Astrocyte (in vitro differentiated cells and primary cell): ENCODE measurements around the gene SPATC1L. TPM values are rescaled to one million over a fixed set of nuclear protein-coding genes. Genes with fewer than 3 reads are reported as not detected.

Experiments
- DNase-seq: peaks from one replicate; pipeline ENCODE4 v3.0.0-alpha.2; 2010; ENCODE audit warnings: low read depth
- FAIRE-seq: peaks from 2 replicates; lab custom pipeline; 2011; peaks lifted over from hg19 to GRCh38; lab: Jason Lieb, UNC
- H2AFZ ChIP-seq: 2 replicates; pipeline ENCODE4 v1.6.0; 2012; ENCODE audit warnings: low read depth, low read length, inconsistent platforms
- H3K27ac ChIP-seq: 2 replicates; pipeline ENCODE4 v1.5.1; 2011; ENCODE audit warnings: low read depth, low read length, inconsistent platforms
- H3K27me3 ChIP-seq: 2 replicates; pipeline ENCODE4 v1.6.0; 2011; ENCODE audit warnings: low read length, inconsistent platforms; ENCODE audit not compliant: insufficient read depth
- H3K36me3 ChIP-seq: 2 replicates; pipeline ENCODE4 v1.5.1; 2011; ENCODE audit warnings: low read length, inconsistent platforms; ENCODE audit not compliant: insufficient read depth
- H3K4me1 ChIP-seq: 2 replicates; pipeline ENCODE4 v1.5.1; 2011; ENCODE audit warnings: low read length, inconsistent platforms; ENCODE audit not compliant: insufficient read depth
- H3K4me2 ChIP-seq: 2 replicates; pipeline ENCODE4 v1.6.0; 2012; ENCODE audit warnings: low read length, inconsistent platforms
- H3K4me3 ChIP-seq: 2 replicates; pipeline ENCODE4 v1.5.1; 2011; ENCODE audit warnings: low read depth, mild to moderate bottlenecking, low read length, inconsistent platforms; ENCODE audit not compliant: insufficient read depth
- H3K79me2 ChIP-seq: 2 replicates; pipeline ENCODE4 v1.6.0; 2012; ENCODE audit warnings: mild to moderate bottlenecking, low read length, inconsistent platforms; ENCODE audit not compliant: insufficient read depth
- H3K9ac ChIP-seq: 2 replicates; pipeline ENCODE4 v1.6.0; 2012; ENCODE audit warnings: mild to moderate bottlenecking, low read length, inconsistent platforms
- H3K9me3 ChIP-seq: 2 replicates; pipeline ENCODE4 v1.5.1; 2012; ENCODE audit warnings: low read depth, mild to moderate bottlenecking, low read length, inconsistent platforms; ENCODE audit not compliant: insufficient read depth
- H4K20me1 ChIP-seq: 2 replicates; pipeline ENCODE4 v1.6.0; 2012; ENCODE audit warnings: low read length, inconsistent platforms; ENCODE audit not compliant: insufficient read depth
- H3K27ac Mint-ChIP-seq: one replicate; pipeline ENCODE4 v1.8.0; 2021; ENCODE audit warnings: mild to moderate bottlenecking, mixed read lengths; ENCODE audit not compliant: unreplicated experiment
- H3K27me3 Mint-ChIP-seq: one replicate; pipeline ENCODE4 v1.8.0; 2021; ENCODE audit warnings: low read depth, mixed read lengths; ENCODE audit not compliant: unreplicated experiment
- H3K36me3 Mint-ChIP-seq: one replicate; pipeline ENCODE4 v1.8.0; 2021; ENCODE audit warnings: low read depth, mixed read lengths; ENCODE audit not compliant: unreplicated experiment
- H3K4me1 Mint-ChIP-seq: one replicate; pipeline ENCODE4 v1.8.0; 2021; ENCODE audit warnings: low read depth, mixed read lengths; ENCODE audit not compliant: unreplicated experiment
- H3K4me3 Mint-ChIP-seq: one replicate; pipeline ENCODE4 v1.8.0; 2021; ENCODE audit warnings: mild to moderate bottlenecking, moderate library complexity, mixed read lengths; ENCODE audit not compliant: unreplicated experiment
- H3K9me3 Mint-ChIP-seq: one replicate; pipeline ENCODE4 v1.8.0; 2021; ENCODE audit warnings: mild to moderate bottlenecking, mixed read lengths; ENCODE audit not compliant: unreplicated experiment
- CTCF ChIP-seq: IDR thresholded peaks from 2 replicates; pipeline ENCODE4 v1.5.1; 2011; ENCODE audit warnings: low read depth, mild to moderate bottlenecking, inconsistent platforms, low read length, moderate library complexity; ENCODE audit not compliant: insufficient read depth
- EZH2 ChIP-seq: IDR thresholded peaks from 2 replicates; pipeline ENCODE4 v1.6.1; 2012; ENCODE audit warnings: mild to moderate bottlenecking, low read length, inconsistent platforms; ENCODE audit not compliant: insufficient read depth
- total RNA-seq: library from RNA; stranded (reverse); gene quantifications from 2 replicates; pipeline ENCODE4 v1.2.1, GENCODE V29; 2021

SPATC1L gene
- total RNA-seq, 1 donor from 2014 or later = 17.8 TPM

- Histone ChIP-seq H3K4me1 (no peaks in the 10 kb centered on the region), H3K4me3 (no peak overlapping the region), H2AFZ (no peak overlapping the region), H3K4me2 (no peak overlapping the region), H3K9ac (no peak overlapping the region), H3K79me2 (peaks cover 2% of the 10 kb centered on the region), H3K9me3 (peaks cover 4% of the 10 kb centered on the region), H3K36me3 (peaks cover 18% of the 10 kb centered on the region), H3K27me3 (no peaks in the 10 kb centered on the region), H4K20me1 (peaks cover 62% of the 10 kb centered on the region), H3K27ac (no peak overlapping the region)
- Mint-ChIP-seq H3K9me3 (no peaks in the 10 kb centered on the region), H3K4me1 (no peaks in the 10 kb centered on the region), H3K36me3 (peaks cover 5% of the 10 kb centered on the region), H3K27ac (no peak overlapping the region), H3K27me3 (peaks cover 2% of the 10 kb centered on the region), H3K4me3 (no peak overlapping the region)
- FAIRE-seq (no peak), DNase-seq (no peak)
- TF ChIP-seq EZH2 (no peak), CTCF (no peak)
These were observed 53.2 kb downstream of the SPATC1L start for GRCh38 chr21:46130831-46131587.

GRCh38 chr21:46129846-46130651 is 54.2 kb downstream of the SPATC1L start:
- H3K36me3 ChIP-seq = peaks cover 22% of the 10 kb centered on the region
- no peak overlapping the region for H3K4me3 ChIP-seq
- H3K9ac ChIP-seq = no peak overlapping the region
- no peak for TF ChIP-seq EZH2
- TF ChIP-seq CTCF = no peak
- DNase-seq (no peak), FAIRE-seq (no peak)
- H3K79me2 ChIP-seq = peaks cover 11% of the 10 kb centered on the region
- H3K36me3 Mint-ChIP-seq = peaks cover 8% of the 10 kb centered on the region
- H3K27me3 Mint-ChIP-seq = no peaks in the 10 kb centered on the region
- H2AFZ ChIP-seq = no peak overlapping the region
- no peak overlapping the region for H3K4me2 ChIP-seq
- H4K20me1 ChIP-seq = peaks cover 71% of the 10 kb centered on the region
- H3K27ac Mint-ChIP-seq = no peak overlapping the region
- no peaks in the 10 kb centered on the region for H3K9me3 Mint-ChIP-seq
- H3K27me3 ChIP-seq = no peaks in the 10 kb centered on the region
- H3K4me1 Mint-ChIP-seq = no peaks in the 10 kb centered on the region
- H3K9me3 ChIP-seq = peaks cover 4% of the 10 kb centered on the region
- no peaks in the 10 kb centered on the region for H3K4me1 ChIP-seq
- H3K4me3 Mint-ChIP-seq = no peak overlapping the region
- H3K27ac ChIP-seq = no peak overlapping the region
